ENCODE measurements around the gene CPS1. TPM values are rescaled to one million over a fixed set of nuclear protein-coding genes. Genes with fewer than 3 reads are reported as not detected.

CPS1 gene
- total and polyA plus RNA-seq, 2 of the 4 experiments (the other 2 are of a cell fraction), result 5.4 to 20.1 TPM

DNA sequence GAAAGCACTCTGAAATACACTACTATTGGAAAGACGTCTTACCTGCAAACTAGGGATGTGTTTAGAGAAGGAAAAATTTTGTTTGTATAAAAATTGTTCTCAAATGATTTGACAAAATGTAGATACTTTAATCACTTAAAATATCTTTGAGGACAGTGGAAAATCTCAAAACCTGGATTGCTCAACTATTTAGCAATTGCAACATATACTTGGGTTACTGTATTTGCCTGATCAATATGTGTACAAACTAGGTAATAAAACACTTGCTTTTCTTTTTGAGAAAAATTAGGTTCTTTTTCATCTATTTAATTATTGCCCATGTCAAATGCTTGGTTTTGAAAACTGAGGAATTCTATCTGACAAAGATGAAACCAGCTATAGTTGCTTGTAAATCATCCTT lies 60.9 kb downstream of the CPS1 start:
- Histone ChIP-seq H2BK120ac (ENCODE audit: low read depth, low read length) (no peak overlapping the region), H4K5ac (ENCODE audit: low read depth, low read length) (no peak overlapping the region), H4K20me1 (ENCODE audit: insufficient read depth, low read length) (no peaks in the 10 kb centered on the region), H4K8ac (ENCODE audit: low read depth in 2 of 2, low read length in 2 of 2) (no peak overlapping the region), H3K9me1 (ENCODE audit: insufficient read depth, low read length) (no peaks in the 10 kb centered on the region), H2BK5ac (ENCODE audit: low read depth, low read length, poor library complexity, severe bottlenecking) (no peak overlapping the region), H3K9ac (ENCODE audit: low read depth, low read length) (no peak overlapping the region), H3K9me3 (ENCODE audit: control insufficient read depth, insufficient read depth, low read length) (no peaks in the 10 kb centered on the region), H3K4me2 (ENCODE audit: low read depth, low read length) (no peak overlapping the region), H3K4ac (ENCODE audit: low read depth, low read length) (no peak overlapping the region), H2BK20ac (ENCODE audit: low read depth, low read length) (no peak overlapping the region), H3K23ac (ENCODE audit: low read depth, low read length) (no peak overlapping the region), H3K36me3 (ENCODE audit: control insufficient read depth, insufficient read depth, low read length) (no peaks in the 10 kb centered on the region), H3K56ac (ENCODE audit: extremely low read depth, insufficient read depth, low read length) (no peak overlapping the region), H3K27me3 (ENCODE audit: control insufficient read depth, insufficient read depth, low read length) (no peaks in the 10 kb centered on the region), H3K79me1 (ENCODE audit: low read depth in 1 of 2, low read length in 2 of 2) (no peaks in the 10 kb centered on the region), H3K14ac (replicated peaks; ENCODE audit: low read depth, low read length) (no peak overlapping the region), H3K4me3 (ENCODE audit: insufficient read depth, low read depth, low read length) (no peak overlapping the region), H3K27ac (ENCODE audit: insufficient read depth, low read length) (no peak overlapping the region), H3K18ac (ENCODE audit: low read depth, low read length) (no peak overlapping the region), H4K91ac (ENCODE audit: insufficient read depth, low read depth, low read length) (no peak overlapping the region), H3K4me1 (ENCODE audit: control insufficient read depth, insufficient read depth, low read length) (no peaks in the 10 kb centered on the region), H2AK5ac (ENCODE audit: low read depth, low read length) (no peak overlapping the region), H2AFZ (replicated peaks; ENCODE audit: low read length, poor library complexity) (no peak overlapping the region), H2AK9ac (replicated peaks; ENCODE audit: low read depth, low read length, poor library complexity) (no peak overlapping the region), H2BK15ac (ENCODE audit: low read depth, low read length) (no peak overlapping the region)
- no TSS peak for BruUV-seq (replicated peaks)
- ChIA-PET POLR2A (ENCODE audit: unreplicated experiment) (no interaction called here), CTCF (interaction anchor here (0.6 kb wide), 1 partner anchor 12 kb away, joined by 3 read pairs; no protein-coding TSS in a partner anchor)
- no CpG with 5 or more reads among the region's 1 CpG for WGBS, 2 experiments (ENCODE audit: extremely low coverage in 2 of 2, insufficient read length in 1 of 2)
- in situ Hi-C loops (cut with MboI; ENCODE audit: low sequenced_read_pairs) (loop anchor here (25.0 kb wide), 1 partner anchor 545 kb away; no protein-coding TSS in a partner anchor), dilution Hi-C loops (cut with HindIII; ENCODE audit: low sequenced_read_pairs, unreplicated experiment) (no loop called here), intact Hi-C loops (cut with micrococcal nuclease) (loop anchor here (5.0 to 10.0 kb wide), 2 partner anchors 417 to 540 kb away; no protein-coding TSS in a partner anchor)
- ATAC-seq (ENCODE audit: low read depth) (no peak), DNase-seq (no peak)
- TF ChIP-seq MAZ (IDR thresholded peaks at IDR 0.05; ENCODE audit: borderline replicate concordance, low read depth, low read length) (no peak), MAFK (IDR thresholded peaks at IDR 0.05; ENCODE audit: low read depth, low read length) (no peak), POLR2A (IDR thresholded peaks at IDR 0.05; ENCODE audit: low read depth, low read length) (no peak), NFE2L2 (IDR thresholded peaks at IDR 0.05; ENCODE audit: low read depth, low read length) (no peak), CEBPB (IDR thresholded peaks at IDR 0.05; ENCODE audit: low read depth, low read length) (peak; percentile 32; the same call in 1 of the 2 replicates), RAD21 (IDR thresholded peaks at IDR 0.05; ENCODE audit: low read length) (no peak)
- TF ChIP-seq, protein P1, sequence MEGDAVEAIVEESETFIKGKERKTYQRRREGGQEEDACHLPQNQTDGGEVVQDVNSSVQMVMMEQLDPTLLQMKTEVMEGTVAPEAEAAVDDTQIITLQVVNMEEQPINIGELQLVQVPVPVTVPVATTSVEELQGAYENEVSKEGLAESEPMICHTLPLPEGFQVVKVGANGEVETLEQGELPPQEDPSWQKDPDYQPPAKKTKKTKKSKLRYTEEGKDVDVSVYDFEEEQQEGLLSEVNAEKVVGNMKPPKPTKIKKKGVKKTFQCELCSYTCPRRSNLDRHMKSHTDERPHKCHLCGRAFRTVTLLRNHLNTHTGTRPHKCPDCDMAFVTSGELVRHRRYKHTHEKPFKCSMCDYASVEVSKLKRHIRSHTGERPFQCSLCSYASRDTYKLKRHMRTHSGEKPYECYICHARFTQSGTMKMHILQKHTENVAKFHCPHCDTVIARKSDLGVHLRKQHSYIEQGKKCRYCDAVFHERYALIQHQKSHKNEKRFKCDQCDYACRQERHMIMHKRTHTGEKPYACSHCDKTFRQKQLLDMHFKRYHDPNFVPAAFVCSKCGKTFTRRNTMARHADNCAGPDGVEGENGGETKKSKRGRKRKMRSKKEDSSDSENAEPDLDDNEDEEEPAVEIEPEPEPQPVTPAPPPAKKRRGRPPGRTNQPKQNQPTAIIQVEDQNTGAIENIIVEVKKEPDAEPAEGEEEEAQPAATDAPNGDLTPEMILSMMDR (conservative IDR thresholded peaks at IDR 0.05; ENCODE audit: low read depth, low read length), result no peak

Data from IMR-90 (cell line).